HepG2 (cell line): Measurements from ENCODE around the gene SF3B6. TPM values are rescaled to one million over a fixed set of nuclear protein-coding genes. Genes with fewer than 3 reads are reported as not detected.

Source experiments
- ATAC-seq: fragments of 200-7000 bp; cut with Tn5 transposase; 3 replicates; pipeline ENCODE4 v1.9.1; 2020; ENCODE audit warnings: mild to moderate bottlenecking, moderate library complexity
- BruUV-seq: library from RNA; stranded (reverse); fragments of 400-500 nt; replicated peaks from 2 replicates; lab custom pipeline; 2021; lab: Mats Ljungman, UMichigan
- CTCF ChIA-PET: fragments of 300-600 bp; formaldehyde crosslinking; extraction: SDS; loops from one replicate; lab custom pipeline; 2021; ENCODE audit warnings: low total read pairs, inconsistent platforms, low intra/inter-chr PET ratio; lab: Yijun Ruan, JAX
- POLR2A ChIA-PET: fragments of 350-600 bp; sonication (Branson Sonifier 250); formaldehyde crosslinking; loops from one replicate; lab custom pipeline; 2020; ENCODE audit warnings: antibody characterized with exemption, inconsistent platforms; lab: Yijun Ruan, JAX
- DNase-seq: peaks from one replicate; pipeline ENCODE4 v3.0.0-alpha.2; 2015; ENCODE audit warnings: low spot score
- FAIRE-seq: peaks from 3 replicates; lab custom pipeline; 2011; peaks lifted over from hg19 to GRCh38; lab: Jason Lieb, UNC
- H2AFZ ChIP-seq: one replicate; pipeline ENCODE4 v1.6.1; 2011; ENCODE audit warnings: low read length, inconsistent platforms
- H3K27ac ChIP-seq: fragments of 300-600 bp; 3 replicates; pipeline ENCODE4 v1.8.0; 2011; ENCODE audit warnings: mixed run types, mild to moderate bottlenecking, mixed read lengths, low read length, inconsistent platforms; ENCODE audit not compliant: insufficient read depth; ENCODE audit errors: extremely low read length
- H3K27me3 ChIP-seq, 2 experiments: fragments of 200-600 bp in 1 of 2; 2 replicates in 1 of 2; 3 replicates in 1 of 2; pipeline versions ENCODE4 v1.6.0 to v1.8.0; 2011; ENCODE audit warnings: low read length in 2 of 2, mild to moderate bottlenecking in 2 of 2, moderate library complexity in 2 of 2, inconsistent platforms in 1 of 2; ENCODE audit not compliant: insufficient read depth in 2 of 2, control insufficient read depth in 1 of 2
- H3K36me3 ChIP-seq, 2 experiments: fragments of 200-600 bp in 1 of 2; replicated peaks in 1 of 2; 2 replicates in 1 of 2; 3 replicates in 1 of 2; pipeline versions ENCODE4 v1.5.1 to v1.8.0; 2011; ENCODE audit warnings: low read length in 2 of 2, inconsistent platforms in 1 of 2; ENCODE audit not compliant: insufficient read depth in 2 of 2, control insufficient read depth in 1 of 2
- H3K4me1 ChIP-seq: 2 replicates; pipeline ENCODE4 v1.5.1; 2012; ENCODE audit warnings: low read length, inconsistent platforms; ENCODE audit not compliant: insufficient read depth
- H3K4me2 ChIP-seq: 2 replicates; pipeline ENCODE4 v1.6.0; 2011; ENCODE audit warnings: low read depth, low read length, inconsistent platforms
- H3K4me3 ChIP-seq, 3 experiments: fragments of 200-600 bp in 1 of 3; sonication (generic), shearing (Covaris generic) in 1 of 3; replicated peaks in 1 of 3; 2 replicates each; pipeline ENCODE4 v1.5.1; 2011 to 2016; ENCODE audit warnings: low read length in 3 of 3, inconsistent platforms in 2 of 3, low read depth in 2 of 3, mild to moderate bottlenecking in 2 of 3, control low read depth in 1 of 3, mixed read lengths in 1 of 3; ENCODE audit not compliant: insufficient read depth in 1 of 3
- H3K79me2 ChIP-seq: one replicate; pipeline ENCODE4 v1.6.1; 2011; ENCODE audit warnings: low read length, inconsistent platforms; ENCODE audit not compliant: insufficient read depth
- H3K9ac ChIP-seq: 2 replicates; pipeline ENCODE4 v1.6.0; 2011; ENCODE audit warnings: mild to moderate bottlenecking, low read depth, low read length, inconsistent platforms; ENCODE audit not compliant: insufficient read depth
- H3K9me3 ChIP-seq: 2 replicates; pipeline ENCODE4 v1.5.1; 2012; ENCODE audit warnings: mild to moderate bottlenecking, low read length
- H4K20me1 ChIP-seq: 2 replicates; pipeline ENCODE4 v1.6.0; 2011; ENCODE audit warnings: inconsistent platforms, mild to moderate bottlenecking, low read length, moderate library complexity; ENCODE audit not compliant: insufficient read depth
- ESRRA ChIP-seq: sonication (generic); formaldehyde crosslinking; IDR thresholded peaks from 2 replicates; pipeline ENCODE4 v1.5.1; 2020; ENCODE audit warnings: mild to moderate bottlenecking, low read depth, missing genetic modification reagents
- FOSL1 ChIP-seq: sonication (generic); formaldehyde crosslinking; IDR thresholded peaks from 2 replicates; pipeline ENCODE4 v1.9.0; 2021; ENCODE audit warnings: missing genetic modification reagents, borderline replicate concordance
- FOXJ3 ChIP-seq: sonication (generic); formaldehyde crosslinking; IDR thresholded peaks from 2 replicates; pipeline ENCODE4 v1.4.0; 2020; ENCODE audit warnings: missing genetic modification reagents, mild to moderate bottlenecking, borderline replicate concordance
- HNF4G ChIP-seq, 2 experiments: sonication (generic) in 1 of 2; formaldehyde crosslinking in 1 of 2; IDR thresholded peaks; 2 replicates each; pipeline versions ENCODE4 v1.4.0 to v1.6.1; 2011 to 2020; ENCODE audit warnings: borderline replicate concordance in 2 of 2, low read depth in 2 of 2, mild to moderate bottlenecking in 2 of 2, low read length in 1 of 2, missing genetic modification reagents in 1 of 2, moderate library complexity in 1 of 2
- KAT8 ChIP-seq: IDR thresholded peaks from 2 replicates; pipeline ENCODE4 v1.6.1; 2016; ENCODE audit warnings: missing genetic modification reagents, missing compliant biosample characterization
- PHF5A ChIP-seq: IDR thresholded peaks from one replicate; pipeline ENCODE4 v1.6.1; 2018; ENCODE audit warnings: low read depth, missing genetic modification reagents; ENCODE audit not compliant: unreplicated experiment
- SP4 ChIP-seq: sonication (generic); formaldehyde crosslinking; IDR thresholded peaks from 2 replicates; pipeline ENCODE4 v1.8.1; 2023; ENCODE audit warnings: mild to moderate bottlenecking, missing genetic modification reagents
- SUZ12 ChIP-seq: fragments of 150-350 bp; IDR thresholded peaks from 2 replicates; pipeline ENCODE4 v1.6.1; 2014; ENCODE audit warnings: low read depth, low read length
- TBX3 ChIP-seq: fragments of 450-650 bp; IDR thresholded peaks from 2 replicates; pipeline ENCODE4 v1.6.1; 2017; ENCODE audit warnings: antibody characterized with exemption, mild to moderate bottlenecking, inconsistent platforms, borderline replicate concordance
- ZNF136 ChIP-seq: sonication (generic); formaldehyde crosslinking; IDR thresholded peaks from 2 replicates; pipeline ENCODE4 v1.8.1; 2022; ENCODE audit warnings: low read depth, mild to moderate bottlenecking, moderate library complexity, missing genetic modification reagents
- ZNF3 ChIP-seq: IDR thresholded peaks from 2 replicates; pipeline ENCODE4 v1.7.0; 2017; ENCODE audit warnings: inconsistent platforms
- ZNF7 ChIP-seq: IDR thresholded peaks from 2 replicates; pipeline ENCODE4 v1.6.1; 2016; ENCODE audit warnings: missing biosample characterization, missing genetic modification reagents
- ZNF891 ChIP-seq: sonication (generic); formaldehyde crosslinking; IDR thresholded peaks from 2 replicates; pipeline ENCODE4 v1.5.0; 2020; ENCODE audit warnings: mild to moderate bottlenecking, missing genetic modification reagents
- WGBS: methylation state at CpG from one replicate; pipeline ENCODE4 v1.1.6; 2017; ENCODE audit warnings: low lambda C conversion rate; 5-methylcytosine and 5-hydroxymethylcytosine counted together
- in situ Hi-C: cut with HindIII; loops from 2 replicates; pipeline ENCODE4 v1.10.0; 2017; ENCODE audit warnings: low pct_unique_long_range_greater_than_20kb; ENCODE audit not compliant: extremely low pct_ligation_motif_present
- intact Hi-C: fragments of 100-400 bp; cut with micrococcal nuclease; formaldehyde crosslinking; loops from one replicate; pipeline ENCODE4 v1.10.0; 2022; ENCODE audit not compliant: unreplicated experiment
- polyA plus RNA-seq, 8 experiments: library from polyadenylated mRNA; depleted of rRNA in 3 of 8; stranded (reverse) in 7 of 8; unstranded in 1 of 8; fragments of >200 nt; fragmentation: Illumina TruSeq in 4 of 8; extraction: Trizol in 4 of 8; gene quantifications; 2 replicates each; pipeline versions ENCODE4 v1.2.1 to v1.2.3, GENCODE V29; 2011 to 2016; ENCODE audit warnings: low read depth in 4 of 8, missing spikeins in 1 of 8, mixed read lengths in 1 of 8; ENCODE audit not compliant: insufficient read depth in 1 of 8
- total RNA-seq, 5 experiments: library from RNA; depleted of rRNA; stranded (reverse); fragments of >200 nt; fragmentation: Illumina TruSeq; extraction: Trizol; gene quantifications; 2 replicates each; pipeline ENCODE4 v1.2.3, GENCODE V29; 2016; ENCODE audit warnings: low read depth in 1 of 5
- TF ChIP-seq, protein P1 (sequence below): sonication (generic); formaldehyde crosslinking; conservative IDR thresholded peaks from 2 replicates; pipeline ENCODE4 v1.5.0; 2020; ENCODE audit warnings: missing genetic modification reagents
- TF ChIP-seq, protein P2 (sequence below): sonication (generic); formaldehyde crosslinking; IDR thresholded peaks from 2 replicates; pipeline ENCODE4 v1.4.0; 2020; ENCODE audit warnings: mild to moderate bottlenecking, missing genetic modification reagents

Gene SF3B6
- total and polyA plus RNA-seq, 2 of the 13 experiments (the other 11 are each of a cell fraction or from before 2014, with no cell fraction given): 177 to 182 TPM

DNA sequence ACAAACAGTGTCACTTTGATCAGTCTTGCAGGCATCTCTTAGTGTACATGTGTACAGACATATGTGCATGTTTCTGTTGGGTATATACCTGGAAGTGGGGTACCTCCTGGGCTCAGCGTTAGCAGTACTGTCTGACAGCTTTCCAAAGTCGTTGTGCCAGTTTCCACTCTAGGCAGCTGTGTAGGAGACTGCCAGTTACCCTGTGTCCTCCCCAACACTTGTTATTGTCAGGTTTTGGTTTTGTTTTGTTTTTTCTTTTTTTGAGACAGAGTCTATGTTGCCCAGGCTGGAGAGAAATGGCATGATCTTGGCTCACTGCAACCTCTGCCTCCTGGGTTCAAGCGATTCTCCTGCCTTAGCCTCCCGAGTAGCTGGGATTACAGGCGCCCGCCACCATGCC, 20.4 kb downstream of the SF3B6 start:
- CTCF ChIA-PET: no interaction called here
- WGBS: 96% methylated on average over 6 of the region's 6 CpGs
- Histone ChIP-seq H3K36me3 (peaks cover 0 to 2% of the 10 kb centered on the region in 2 experiments; a peak in 3 of 5 replicates), H3K4me3 (no peak overlapping the region), H3K79me2 (peaks cover 5% of the 10 kb centered on the region), H3K27me3 (no peaks in the 10 kb centered on the region), H3K9me3 (no peaks in the 10 kb centered on the region), H2AFZ (no peak overlapping the region), H4K20me1 (no peaks in the 10 kb centered on the region), H3K4me2 (no peak overlapping the region), H3K27ac (no peak overlapping the region), H3K9ac (no peak overlapping the region), H3K4me1 (peaks cover 37% of the 10 kb centered on the region)
- ATAC-seq (no peak), DNase-seq (no peak), FAIRE-seq (no peak)
- in situ Hi-C loops: no loop called here
- TF ChIP-seq ZNF7 (peak; percentile 31), SUZ12 (no peak)
- intact Hi-C loops: no loop called here
- POLR2A ChIA-PET: no interaction called here
- BruUV-seq: no TSS peak

DNA sequence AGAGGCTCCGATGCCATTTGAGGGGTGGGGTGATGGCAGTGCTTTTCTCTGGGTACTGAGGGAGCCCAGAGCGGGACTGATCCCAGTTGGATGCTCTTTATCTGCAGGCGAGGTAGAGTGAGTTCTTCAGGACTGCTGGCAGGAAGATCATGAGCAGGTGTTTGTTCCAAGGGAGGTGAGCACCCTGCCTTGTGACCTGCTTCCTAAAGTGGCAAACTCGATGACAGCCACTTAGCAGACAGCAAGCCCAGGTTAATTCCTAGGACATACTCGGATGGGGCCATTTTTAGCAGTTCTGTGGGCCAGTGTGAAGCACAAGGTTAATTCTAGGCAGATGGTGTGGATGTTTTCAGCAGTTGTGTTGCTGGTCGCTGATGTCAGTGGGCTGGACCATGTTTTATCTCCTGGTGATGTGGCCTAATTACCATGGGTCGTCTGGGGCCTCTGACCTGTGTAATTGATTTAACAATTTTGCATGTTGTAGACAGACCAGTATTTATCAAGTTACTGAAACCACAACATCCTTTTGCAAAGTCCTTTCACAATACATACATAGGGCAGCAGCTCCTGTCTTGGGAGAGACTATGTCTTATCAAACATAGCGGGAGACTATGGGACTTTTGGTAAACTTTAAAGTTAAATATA, 21.6 kb downstream of the SF3B6 start:
- no peaks in the 10 kb centered on the region for H3K9me3 ChIP-seq
- intact Hi-C loops: no loop called here
- peaks cover 41% of the 10 kb centered on the region for H3K4me1 ChIP-seq
- CTCF ChIA-PET: no interaction called here
- H3K27me3 ChIP-seq: no peaks in the 10 kb centered on the region; a peak in 1 of 5 replicates
- no peak for FAIRE-seq
- WGBS: 78% methylated on average over 8 of the region's 8 CpGs
- DNase-seq: no peak
- no peaks in the 10 kb centered on the region for H4K20me1 ChIP-seq
- H3K27ac ChIP-seq: no peak overlapping the region
- no peak for ATAC-seq
- in situ Hi-C loops: no loop called here
- BruUV-seq: no TSS peak
- no peak overlapping the region for H2AFZ ChIP-seq
- H3K4me2 ChIP-seq: no peak overlapping the region
- no peak overlapping the region for H3K4me3 ChIP-seq
- H3K9ac ChIP-seq: no peak overlapping the region
- peaks cover 7% of the 10 kb centered on the region for H3K79me2 ChIP-seq
- POLR2A ChIA-PET: interaction anchor here (4.8 kb wide), 1 partner anchor 30 kb away, joined by 56 read pairs; the partner anchor contains the start of gene TP53I3
- H3K36me3 ChIP-seq: peaks cover 0 to 2% of the 10 kb centered on the region in 2 experiments; a peak in 3 of 5 replicates
- TF ChIP-seq, protein P1, sequence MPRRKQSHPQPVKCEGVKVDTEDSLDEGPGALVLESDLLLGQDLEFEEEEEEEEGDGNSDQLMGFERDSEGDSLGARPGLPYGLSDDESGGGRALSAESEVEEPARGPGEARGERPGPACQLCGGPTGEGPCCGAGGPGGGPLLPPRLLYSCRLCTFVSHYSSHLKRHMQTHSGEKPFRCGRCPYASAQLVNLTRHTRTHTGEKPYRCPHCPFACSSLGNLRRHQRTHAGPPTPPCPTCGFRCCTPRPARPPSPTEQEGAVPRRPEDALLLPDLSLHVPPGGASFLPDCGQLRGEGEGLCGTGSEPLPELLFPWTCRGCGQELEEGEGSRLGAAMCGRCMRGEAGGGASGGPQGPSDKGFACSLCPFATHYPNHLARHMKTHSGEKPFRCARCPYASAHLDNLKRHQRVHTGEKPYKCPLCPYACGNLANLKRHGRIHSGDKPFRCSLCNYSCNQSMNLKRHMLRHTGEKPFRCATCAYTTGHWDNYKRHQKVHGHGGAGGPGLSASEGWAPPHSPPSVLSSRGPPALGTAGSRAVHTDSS (CRISPR knock-in tag): no peak
- TF ChIP-seq ESRRA (CRISPR knock-in tag) (no peak), TBX3 (no peak), SP4 (CRISPR knock-in tag) (no peak), FOSL1 (CRISPR knock-in tag) (no peak), FOXJ3 (CRISPR knock-in tag) (no peak), ZNF3 (CRISPR knock-in tag) (no peak), PHF5A (CRISPR knock-in tag) (no peak), KAT8 (CRISPR knock-in tag) (no peak), ZNF891 (no peak), HNF4G (IDR thresholded peaks at IDR 0.05; ENCODE audit: borderline replicate concordance, low read depth, low read length) (no peak), HNF4G (CRISPR knock-in tag; IDR thresholded peaks at IDR 0.05; ENCODE audit: borderline replicate concordance, low read depth) (no peak), ZNF136 (CRISPR knock-in tag) (no peak)
- TF ChIP-seq, protein P2, sequence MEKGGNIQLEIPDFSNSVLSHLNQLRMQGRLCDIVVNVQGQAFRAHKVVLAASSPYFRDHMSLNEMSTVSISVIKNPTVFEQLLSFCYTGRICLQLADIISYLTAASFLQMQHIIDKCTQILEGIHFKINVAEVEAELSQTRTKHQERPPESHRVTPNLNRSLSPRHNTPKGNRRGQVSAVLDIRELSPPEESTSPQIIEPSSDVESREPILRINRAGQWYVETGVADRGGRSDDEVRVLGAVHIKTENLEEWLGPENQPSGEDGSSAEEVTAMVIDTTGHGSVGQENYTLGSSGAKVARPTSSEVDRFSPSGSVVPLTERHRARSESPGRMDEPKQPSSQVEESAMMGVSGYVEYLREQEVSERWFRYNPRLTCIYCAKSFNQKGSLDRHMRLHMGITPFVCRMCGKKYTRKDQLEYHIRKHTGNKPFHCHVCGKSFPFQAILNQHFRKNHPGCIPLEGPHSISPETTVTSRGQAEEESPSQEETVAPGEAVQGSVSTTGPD (CRISPR knock-in tag): no peak
